Gastroesophageal sphincter (tissue), 3 donors: ENCODE results near the gene HOGA1.

Experiments used
- EP300 ChIP-seq: sonication (generic); formaldehyde crosslinking; IDR thresholded peaks from one replicate; pipeline ENCODE4 v1.6.1; 2017; ENCODE audit warnings: antibody characterized with exemption, mild to moderate bottlenecking
- TF ChIP-seq, protein P1 (sequence below), 4 experiments: fragments of 200-600 bp in 2 of 4; fragments of 450-650 bp in 2 of 4; sonication (generic) in 1 of 4; IDR thresholded peaks; one replicate each; pipeline ENCODE4 v1.5.1; 2017 to 2019; ENCODE audit warnings: antibody characterized with exemption in 4 of 4, mild to moderate bottlenecking in 2 of 4, moderate library complexity in 2 of 4

DNA sequence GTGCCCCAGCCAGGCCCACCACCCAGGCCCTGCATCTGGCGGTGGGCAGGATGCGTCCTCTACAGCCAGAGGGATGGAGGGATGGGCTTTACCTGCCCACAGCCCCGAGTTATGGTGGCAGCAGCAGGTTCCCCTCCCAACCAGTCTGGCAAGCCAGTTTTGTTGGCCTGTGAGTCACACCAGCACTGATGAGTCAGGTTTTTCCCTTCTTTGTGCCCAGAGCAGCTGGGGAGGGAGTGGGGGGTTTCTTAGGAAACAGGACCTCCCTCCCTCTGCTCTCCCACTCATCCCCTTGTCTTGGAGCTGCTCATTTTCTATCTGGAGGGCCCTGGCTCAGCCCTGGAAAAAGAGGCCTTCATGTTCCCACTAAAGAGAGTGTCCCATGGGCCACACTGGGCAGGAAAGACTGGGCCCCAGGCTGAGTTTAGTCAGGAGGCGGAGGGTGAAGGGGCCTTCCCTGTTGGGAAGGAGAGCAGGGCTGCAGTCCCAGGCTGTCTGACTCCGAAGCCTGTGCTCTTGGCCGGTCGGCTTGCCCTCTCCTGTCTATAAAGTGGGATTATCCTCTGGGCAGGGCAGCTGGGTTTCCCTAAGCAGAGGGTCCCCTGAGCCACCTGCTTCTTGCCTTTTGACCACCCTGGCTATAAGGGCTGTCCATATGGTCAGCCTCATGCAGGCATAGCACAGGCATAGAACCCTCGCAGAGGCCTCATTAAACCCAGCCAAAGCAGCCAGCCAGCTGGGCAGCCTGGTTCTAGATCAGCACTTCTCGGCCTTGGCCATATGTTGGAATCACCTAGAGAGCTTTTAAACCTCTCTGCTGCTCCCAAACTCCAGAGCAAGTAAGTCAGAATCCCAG, 41.8 kb upstream of the HOGA1 start:
- TF ChIP-seq, protein P1, sequence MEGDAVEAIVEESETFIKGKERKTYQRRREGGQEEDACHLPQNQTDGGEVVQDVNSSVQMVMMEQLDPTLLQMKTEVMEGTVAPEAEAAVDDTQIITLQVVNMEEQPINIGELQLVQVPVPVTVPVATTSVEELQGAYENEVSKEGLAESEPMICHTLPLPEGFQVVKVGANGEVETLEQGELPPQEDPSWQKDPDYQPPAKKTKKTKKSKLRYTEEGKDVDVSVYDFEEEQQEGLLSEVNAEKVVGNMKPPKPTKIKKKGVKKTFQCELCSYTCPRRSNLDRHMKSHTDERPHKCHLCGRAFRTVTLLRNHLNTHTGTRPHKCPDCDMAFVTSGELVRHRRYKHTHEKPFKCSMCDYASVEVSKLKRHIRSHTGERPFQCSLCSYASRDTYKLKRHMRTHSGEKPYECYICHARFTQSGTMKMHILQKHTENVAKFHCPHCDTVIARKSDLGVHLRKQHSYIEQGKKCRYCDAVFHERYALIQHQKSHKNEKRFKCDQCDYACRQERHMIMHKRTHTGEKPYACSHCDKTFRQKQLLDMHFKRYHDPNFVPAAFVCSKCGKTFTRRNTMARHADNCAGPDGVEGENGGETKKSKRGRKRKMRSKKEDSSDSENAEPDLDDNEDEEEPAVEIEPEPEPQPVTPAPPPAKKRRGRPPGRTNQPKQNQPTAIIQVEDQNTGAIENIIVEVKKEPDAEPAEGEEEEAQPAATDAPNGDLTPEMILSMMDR (IDR thresholded peaks at IDR 0.05) = no peak
- no peak for TF ChIP-seq EP300
